ENCODE measurements around the gene ITGA4. TPM values are rescaled to one million over a fixed set of nuclear protein-coding genes. Genes with fewer than 3 reads are reported as not detected.

ITGA4 gene
- total RNA-seq, 2 donors from 2014 or later = 63.3 to 196 TPM

DNA sequence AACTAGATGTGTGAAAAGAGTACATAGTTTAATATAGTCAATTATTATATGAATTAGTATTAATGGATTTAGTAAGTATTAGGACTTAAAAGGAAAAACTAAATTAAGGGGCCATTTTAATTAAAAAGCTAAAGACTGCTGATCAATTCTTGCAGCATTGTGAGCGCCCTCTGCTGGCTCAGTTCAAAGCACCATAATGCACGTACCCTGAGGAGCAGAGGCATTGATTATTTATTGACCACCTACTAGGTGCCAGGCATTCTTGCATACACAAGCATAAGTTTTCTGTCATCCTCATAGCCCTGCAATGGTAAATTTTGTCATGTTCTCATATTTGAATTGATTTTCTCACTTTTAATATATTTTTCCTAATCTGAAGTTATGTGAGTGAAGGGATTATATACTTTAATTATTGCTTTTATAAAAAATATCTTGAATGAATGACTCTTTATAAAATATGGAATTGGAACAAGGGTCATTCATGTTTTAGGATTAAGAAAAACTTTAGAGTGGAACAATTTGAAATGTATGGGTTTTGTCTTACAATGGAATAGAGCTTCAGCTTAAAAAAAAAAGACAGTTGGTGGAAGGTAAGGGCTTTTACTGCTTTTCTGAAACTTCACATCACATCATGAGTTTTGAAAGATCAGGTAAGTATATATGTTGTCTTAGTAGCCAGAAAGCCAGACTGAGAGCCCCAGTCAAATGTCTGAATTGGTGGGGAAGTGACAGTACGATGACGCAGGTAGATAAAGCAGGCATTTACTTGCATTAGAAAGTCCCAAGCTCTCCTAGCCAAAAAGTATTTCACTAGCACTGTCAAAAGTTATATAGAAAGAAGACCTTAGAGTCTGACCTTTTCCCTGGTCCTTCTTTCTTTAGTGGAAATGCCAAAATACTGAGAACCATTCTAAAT is 9.7 kb downstream of the ITGA4 start:
- ATAC-seq (replicated peaks) = peak; percentile 29
- H3K4me1 Mint-ChIP-seq = peaks cover 57% of the 10 kb centered on the region
- no peaks in the 10 kb centered on the region for H3K9me3 Mint-ChIP-seq
- peak overlapping the region; percentile 86 for H3K27ac Mint-ChIP-seq
- no peaks in the 10 kb centered on the region for H3K27me3 Mint-ChIP-seq
- peak overlapping the region; percentile 45 for H3K4me3 Mint-ChIP-seq
- H3K36me3 Mint-ChIP-seq (ENCODE audit: low read depth) = peaks cover 72% of the 10 kb centered on the region

DNA sequence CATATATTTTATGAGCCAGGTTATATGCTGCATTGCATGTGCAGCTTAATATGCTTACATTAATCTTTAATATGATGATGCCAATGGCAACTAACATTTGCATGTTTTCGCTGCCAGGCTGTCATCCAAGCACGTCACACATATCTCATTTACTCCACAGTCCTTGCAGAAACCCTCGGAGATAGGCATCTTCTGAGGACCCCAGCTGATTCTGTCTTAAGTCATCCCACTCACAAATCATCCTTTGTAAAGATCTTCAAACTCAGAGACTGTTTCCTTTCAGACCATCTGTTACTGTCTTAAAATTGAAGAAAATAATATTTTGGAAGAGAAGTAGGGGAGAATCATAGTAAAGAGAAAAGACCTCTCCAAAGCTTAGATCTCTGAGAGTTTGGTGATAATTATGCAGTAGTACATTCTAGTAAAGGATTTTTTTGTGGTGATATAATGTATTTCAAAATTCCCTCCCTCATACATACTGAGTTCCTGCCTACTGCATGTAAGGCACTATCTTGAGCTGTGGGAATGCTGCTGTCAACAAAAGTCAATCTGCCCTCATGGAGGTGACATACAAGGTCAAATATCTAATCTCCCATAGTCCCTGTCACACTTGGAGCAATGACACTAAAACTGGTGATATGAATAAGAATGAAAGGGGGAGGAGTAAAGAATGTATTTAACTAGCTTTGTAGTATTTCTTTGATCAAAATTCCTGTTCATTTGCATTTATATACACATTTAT is 11.0 kb downstream of the ITGA4 start:
- Mint-ChIP-seq H3K4me1 (peaks cover 61% of the 10 kb centered on the region), H3K27me3 (no peaks in the 10 kb centered on the region), H3K9me3 (no peaks in the 10 kb centered on the region), H3K4me3 (peak overlapping the region; percentile 45), H3K27ac (peak overlapping the region; percentile 86), H3K36me3 (ENCODE audit: low read depth) (peaks cover 80% of the 10 kb centered on the region)
- peak; percentile 30 for ATAC-seq (replicated peaks)

DNA sequence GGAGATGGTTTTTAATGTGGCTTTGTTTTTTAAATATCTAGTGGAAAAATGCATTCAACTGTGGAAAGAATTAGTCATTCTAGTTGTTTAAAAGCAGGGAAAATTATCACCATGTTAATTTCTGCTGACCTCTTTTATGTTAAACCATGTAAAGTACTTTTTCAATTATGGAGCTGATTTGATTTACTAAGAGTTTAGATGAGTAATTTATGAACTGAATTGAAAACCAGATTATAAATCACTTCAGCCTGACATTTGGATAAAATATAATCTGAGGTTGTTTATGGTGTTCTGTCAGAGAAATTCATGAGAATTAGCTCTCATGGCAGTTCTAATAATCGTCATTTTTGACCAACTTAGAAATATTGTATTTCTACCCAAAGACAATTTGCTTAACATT is 11.6 kb downstream of the ITGA4 start:
- no peak for ATAC-seq (replicated peaks)
- Mint-ChIP-seq H3K27ac (peak overlapping the region; percentile 86), H3K4me1 (peaks cover 60% of the 10 kb centered on the region), H3K27me3 (no peaks in the 10 kb centered on the region), H3K36me3 (ENCODE audit: low read depth) (peaks cover 80% of the 10 kb centered on the region), H3K9me3 (no peaks in the 10 kb centered on the region), H3K4me3 (peak overlapping the region; percentile 45)

DNA sequence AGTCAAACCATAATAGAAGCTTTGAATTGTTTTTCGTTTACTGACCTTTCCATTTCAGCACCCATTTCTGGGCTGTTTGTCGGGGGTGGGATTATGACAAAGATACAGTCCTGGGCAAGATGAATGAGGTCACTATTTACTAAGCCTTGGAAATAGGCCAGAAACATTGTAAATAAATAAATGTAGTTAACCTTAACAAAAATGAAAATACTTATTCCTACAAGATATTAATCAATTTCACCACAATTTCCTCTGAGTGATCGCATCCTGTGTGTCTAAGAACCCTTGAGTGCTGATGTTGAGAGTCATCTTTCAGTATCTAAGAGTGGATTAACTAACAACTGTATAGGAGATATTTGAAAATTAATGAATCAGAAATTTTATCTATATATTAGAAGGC is 14.0 kb downstream of the ITGA4 start:
- Mint-ChIP-seq H3K27me3 (no peaks in the 10 kb centered on the region), H3K27ac (peak overlapping the region; percentile 93), H3K36me3 (ENCODE audit: low read depth) (peaks cover 83% of the 10 kb centered on the region), H3K4me3 (peak overlapping the region; percentile 75), H3K9me3 (no peaks in the 10 kb centered on the region), H3K4me1 (peaks cover 42% of the 10 kb centered on the region)
- ATAC-seq (replicated peaks) = peak; percentile 64

DNA sequence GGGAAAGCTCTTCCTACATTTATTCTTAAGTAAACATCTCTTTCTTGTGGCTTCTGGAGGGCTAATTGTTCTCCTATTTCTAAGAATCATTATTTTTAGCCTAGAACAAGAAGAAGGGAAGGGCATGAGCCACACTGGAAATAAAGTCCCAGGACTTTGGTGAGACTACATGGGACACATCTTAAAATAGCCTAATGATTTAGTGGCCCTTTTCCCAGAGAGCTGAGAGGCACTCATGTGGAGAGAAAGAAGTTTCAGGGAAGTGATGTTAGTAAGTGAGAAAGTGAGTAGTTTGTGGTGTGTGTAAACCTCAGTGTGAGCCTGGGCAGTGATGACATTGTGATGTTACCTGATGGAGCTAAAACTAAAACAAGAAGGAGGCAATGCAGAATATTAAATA is 14.6 kb downstream of the ITGA4 start:
- Mint-ChIP-seq H3K9me3 (no peaks in the 10 kb centered on the region), H3K27ac (peak overlapping the region; percentile 93), H3K27me3 (no peaks in the 10 kb centered on the region), H3K36me3 (ENCODE audit: low read depth) (peaks cover 88% of the 10 kb centered on the region), H3K4me1 (peaks cover 42% of the 10 kb centered on the region), H3K4me3 (peak overlapping the region; percentile 75)
- ATAC-seq (replicated peaks) = peak; percentile 89

DNA sequence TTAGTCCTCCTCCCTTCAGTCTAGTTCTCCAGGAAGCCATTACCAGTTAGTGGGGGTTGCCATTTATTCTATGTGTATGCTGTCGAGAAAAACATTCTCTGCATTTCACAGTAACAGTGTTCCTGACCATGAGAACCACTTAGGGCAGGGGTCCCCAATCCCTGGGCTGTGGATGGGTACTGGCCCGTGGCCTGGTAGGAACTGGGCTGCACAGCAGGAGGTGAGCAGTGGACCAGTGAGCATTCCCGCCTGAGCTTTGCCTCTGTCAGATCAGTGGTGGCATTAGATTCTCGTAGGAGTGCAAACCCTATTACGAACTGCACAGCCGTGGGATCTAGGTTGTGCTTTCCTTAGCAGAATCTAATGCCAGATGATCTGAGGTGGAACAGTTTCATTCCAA is 15.8 kb downstream of the ITGA4 start:
- peaks cover 96% of the 10 kb centered on the region for H3K36me3 Mint-ChIP-seq (ENCODE audit: low read depth)
- peak overlapping the region; percentile 93 for H3K27ac Mint-ChIP-seq
- peak overlapping the region; percentile 75 for H3K4me3 Mint-ChIP-seq
- H3K27me3 Mint-ChIP-seq = no peaks in the 10 kb centered on the region
- peaks cover 42% of the 10 kb centered on the region for H3K4me1 Mint-ChIP-seq
- no peaks in the 10 kb centered on the region for H3K9me3 Mint-ChIP-seq
- ATAC-seq (replicated peaks) = no peak

DNA sequence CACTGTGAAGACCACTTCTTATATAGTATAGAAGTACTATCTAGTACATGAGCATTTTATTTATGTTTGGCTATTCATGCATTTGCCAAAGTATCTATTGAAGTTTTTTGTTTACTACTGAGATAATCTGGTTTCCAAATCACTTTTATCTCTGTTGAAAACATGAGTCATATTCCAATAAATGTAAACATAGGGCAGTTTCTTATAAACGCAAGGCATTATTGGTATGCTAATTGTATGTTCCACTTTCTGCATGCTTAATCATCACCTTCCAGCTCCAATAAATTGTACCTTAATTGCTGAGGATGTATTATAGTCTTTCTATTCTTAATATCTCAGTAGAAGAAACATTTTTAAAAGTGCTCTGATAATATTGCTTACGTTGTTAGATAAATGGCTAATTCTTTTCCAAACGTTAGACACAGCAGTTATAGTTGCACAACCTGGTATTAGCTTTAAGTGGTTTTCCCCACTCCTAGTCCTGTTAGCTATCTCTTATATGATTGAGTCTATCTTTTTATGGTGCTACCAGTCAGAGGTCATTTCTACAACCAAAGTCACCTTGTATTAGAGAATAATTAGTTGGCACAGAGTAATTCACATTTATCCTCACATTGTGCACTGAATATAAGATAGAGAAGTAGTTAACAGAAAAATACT is 17.2 kb downstream of the ITGA4 start:
- Mint-ChIP-seq H3K27ac (peak overlapping the region; percentile 44), H3K9me3 (no peaks in the 10 kb centered on the region), H3K4me3 (no peak overlapping the region), H3K36me3 (ENCODE audit: low read depth) (peaks cover 96% of the 10 kb centered on the region), H3K4me1 (peaks cover 32% of the 10 kb centered on the region), H3K27me3 (no peaks in the 10 kb centered on the region)
- no peak for ATAC-seq (replicated peaks)

DNA sequence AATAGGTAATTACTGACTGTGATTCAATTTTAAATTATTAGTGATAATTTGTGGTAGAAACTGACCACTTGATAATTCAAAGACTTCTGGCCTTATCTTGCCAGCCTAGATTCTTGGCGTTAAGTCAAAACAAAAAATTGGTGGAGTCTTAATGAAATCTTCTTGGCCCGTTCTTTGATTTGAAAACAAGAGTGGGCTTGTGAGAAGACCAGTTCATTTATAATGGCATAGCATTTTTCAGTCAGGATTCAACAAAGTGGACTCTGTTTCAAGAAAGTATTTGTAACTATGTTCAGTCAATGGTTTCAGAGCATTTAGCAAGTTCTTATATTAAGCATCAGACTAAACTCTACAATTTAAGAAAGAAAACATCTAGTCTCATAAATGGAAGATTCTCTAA is 26.0 kb downstream of the ITGA4 start:
- H3K4me3 Mint-ChIP-seq = no peak overlapping the region
- H3K36me3 Mint-ChIP-seq (ENCODE audit: low read depth) = peaks cover 99% of the 10 kb centered on the region
- no peaks in the 10 kb centered on the region for H3K27me3 Mint-ChIP-seq
- ATAC-seq (replicated peaks) = no peak
- no peak overlapping the region for H3K27ac Mint-ChIP-seq
- peaks cover 10% of the 10 kb centered on the region for H3K4me1 Mint-ChIP-seq
- H3K9me3 Mint-ChIP-seq = no peaks in the 10 kb centered on the region

DNA sequence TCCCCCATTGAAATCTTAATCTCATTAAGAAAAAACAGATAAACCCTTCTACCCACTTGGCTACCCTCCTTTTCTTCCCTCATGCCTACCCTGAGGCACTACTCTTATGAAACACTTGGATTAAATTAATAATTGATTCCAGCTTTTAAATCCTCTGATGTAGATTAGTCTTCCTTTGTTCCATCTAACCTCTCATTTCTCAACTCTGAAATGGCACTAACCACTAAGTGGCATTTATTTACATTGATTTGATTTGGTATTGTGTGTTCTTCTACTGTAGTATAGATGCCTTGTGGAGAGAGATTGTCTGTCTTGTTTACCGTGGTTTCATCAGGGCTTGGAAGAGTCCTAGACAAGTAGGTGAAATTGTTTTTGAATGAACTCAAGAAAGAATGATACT is 26.7 kb downstream of the ITGA4 start:
- peaks cover 99% of the 10 kb centered on the region for H3K36me3 Mint-ChIP-seq (ENCODE audit: low read depth)
- H3K9me3 Mint-ChIP-seq = no peaks in the 10 kb centered on the region
- no peaks in the 10 kb centered on the region for H3K27me3 Mint-ChIP-seq
- H3K4me1 Mint-ChIP-seq = peaks cover 10% of the 10 kb centered on the region
- H3K27ac Mint-ChIP-seq = peak overlapping the region; percentile 18
- no peak for ATAC-seq (replicated peaks)
- no peak overlapping the region for H3K4me3 Mint-ChIP-seq

DNA sequence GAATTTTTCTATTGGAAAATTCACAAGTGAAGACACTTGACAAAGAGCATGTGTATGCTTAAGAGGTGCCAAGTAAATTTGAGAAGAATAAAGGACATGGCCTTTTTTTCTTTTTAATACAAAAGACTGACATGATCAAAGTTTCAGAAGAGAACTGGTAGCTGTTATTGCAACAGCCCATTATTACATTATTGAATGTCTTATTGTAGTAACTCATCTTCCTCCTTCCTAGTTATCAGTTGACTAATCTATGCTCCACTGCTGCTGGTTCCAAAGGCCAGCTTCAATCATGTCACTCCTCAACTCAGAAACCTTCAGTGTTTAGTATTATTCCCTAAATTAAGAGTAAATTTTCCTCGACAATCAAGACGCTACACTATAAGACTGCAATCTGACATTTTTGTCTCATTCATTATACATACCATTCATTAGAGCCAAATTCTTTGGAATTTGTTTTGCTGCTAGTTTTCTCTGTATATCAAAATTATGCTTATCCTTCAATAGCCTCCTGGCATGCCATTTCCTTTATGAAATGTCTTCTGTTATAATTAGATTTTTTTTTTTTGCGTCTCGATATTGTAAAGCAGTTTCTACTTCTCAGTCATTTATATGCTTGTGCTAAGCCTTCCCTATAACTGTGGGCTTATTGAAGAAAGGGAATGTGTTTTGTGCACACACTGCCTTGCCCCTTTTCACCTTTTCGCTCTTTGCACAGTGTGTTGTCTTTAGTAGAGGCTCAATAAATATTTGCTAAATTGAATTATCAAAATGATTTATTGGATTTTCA is 27.9 kb downstream of the ITGA4 start:
- no peak for ATAC-seq (replicated peaks)
- no peak overlapping the region for H3K4me3 Mint-ChIP-seq
- H3K9me3 Mint-ChIP-seq = no peaks in the 10 kb centered on the region
- H3K36me3 Mint-ChIP-seq (ENCODE audit: low read depth) = peaks cover 99% of the 10 kb centered on the region
- peak overlapping the region; percentile 18 for H3K27ac Mint-ChIP-seq
- H3K4me1 Mint-ChIP-seq = peaks cover 10% of the 10 kb centered on the region
- H3K27me3 Mint-ChIP-seq = no peaks in the 10 kb centered on the region

DNA sequence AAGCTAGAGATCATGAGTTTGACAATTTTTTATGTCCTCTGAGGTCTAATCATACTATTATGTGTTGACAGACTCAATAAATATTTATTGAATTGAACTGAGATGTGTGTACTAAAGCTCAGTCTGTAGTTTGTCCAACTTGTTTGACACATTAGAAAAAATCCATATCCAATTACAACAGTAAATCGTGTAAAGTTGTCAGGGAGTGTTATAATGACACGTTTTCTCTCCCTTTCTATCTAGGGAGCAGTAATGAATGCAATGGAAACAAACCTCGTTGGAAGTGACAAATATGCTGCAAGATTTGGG is 28.4 kb downstream of the ITGA4 start:
- ATAC-seq (replicated peaks) = no peak
- Mint-ChIP-seq H3K9me3 (no peaks in the 10 kb centered on the region), H3K36me3 (ENCODE audit: low read depth) (peaks cover 99% of the 10 kb centered on the region), H3K4me3 (no peak overlapping the region), H3K4me1 (peaks cover 10% of the 10 kb centered on the region), H3K27ac (peak overlapping the region; percentile 18), H3K27me3 (no peaks in the 10 kb centered on the region)

DNA sequence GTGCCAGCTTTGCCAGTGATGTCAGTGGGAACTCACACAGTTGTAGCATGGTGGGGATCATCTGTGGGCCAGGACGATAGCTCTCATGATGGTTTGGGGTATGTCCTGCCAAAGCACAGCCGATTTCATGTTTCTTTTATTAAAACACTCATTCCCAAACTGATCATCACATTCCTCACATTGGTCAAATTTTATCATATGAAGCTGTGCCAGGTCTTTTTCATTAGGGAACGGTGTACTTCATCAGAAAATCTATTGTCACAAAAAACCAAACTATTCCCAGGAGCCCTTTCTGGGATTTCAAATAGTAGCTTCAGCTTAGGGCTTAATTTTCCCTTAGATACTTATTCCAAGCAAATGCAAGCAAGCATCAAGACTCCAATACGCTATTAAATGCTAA is 42.0 kb downstream of the ITGA4 start:
- Mint-ChIP-seq H3K36me3 (ENCODE audit: low read depth) (peaks cover 44% of the 10 kb centered on the region), H3K27ac (no peak overlapping the region), H3K9me3 (no peaks in the 10 kb centered on the region), H3K27me3 (no peaks in the 10 kb centered on the region), H3K4me3 (no peak overlapping the region), H3K4me1 (no peaks in the 10 kb centered on the region)
- no peak for ATAC-seq (replicated peaks)

DNA sequence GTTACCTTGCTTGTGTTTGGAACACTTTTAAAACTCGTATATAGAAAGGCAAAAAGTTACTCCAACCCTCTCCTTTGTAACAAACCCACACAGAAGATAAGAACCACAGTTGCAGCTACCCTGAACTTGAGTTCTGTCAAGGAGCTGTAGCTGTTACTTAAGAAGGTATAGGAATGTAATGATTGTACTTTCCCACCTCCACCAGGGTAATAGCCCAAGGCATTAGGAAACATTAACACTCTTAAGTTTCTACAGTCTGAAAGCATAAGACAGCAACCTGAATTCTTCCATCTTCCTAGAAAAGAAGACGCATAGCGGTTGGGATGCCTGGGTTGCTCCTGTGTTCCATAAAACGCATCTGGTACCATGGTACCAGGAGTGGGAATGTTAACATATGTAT is 43.0 kb downstream of the ITGA4 start:
- Mint-ChIP-seq H3K4me1 (no peaks in the 10 kb centered on the region), H3K27ac (no peak overlapping the region), H3K27me3 (no peaks in the 10 kb centered on the region), H3K36me3 (ENCODE audit: low read depth) (peaks cover 44% of the 10 kb centered on the region), H3K4me3 (no peak overlapping the region), H3K9me3 (no peaks in the 10 kb centered on the region)
- ATAC-seq (replicated peaks) = no peak

DNA sequence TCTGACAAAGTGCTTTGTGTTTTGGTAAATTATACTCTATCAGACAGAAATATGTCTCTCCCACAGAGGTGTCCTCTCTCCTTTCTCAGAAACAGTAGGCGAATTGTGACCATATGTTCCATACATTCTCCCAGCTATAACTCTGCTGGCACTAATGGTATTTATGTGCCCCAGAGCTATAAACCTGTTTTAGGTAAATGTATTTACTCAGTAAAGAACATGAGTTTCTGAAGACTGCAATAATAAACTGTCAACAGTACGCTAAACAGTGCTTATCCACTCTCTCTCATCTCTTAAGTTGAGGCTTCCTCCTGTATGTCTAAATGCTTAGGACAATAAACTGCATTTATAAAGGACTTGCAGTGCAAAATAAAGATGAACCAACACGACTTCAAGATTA is 58.5 kb downstream of the ITGA4 start:
- Mint-ChIP-seq H3K27me3 (no peaks in the 10 kb centered on the region), H3K27ac (peak overlapping the region; percentile 62), H3K4me3 (no peak overlapping the region), H3K9me3 (no peaks in the 10 kb centered on the region), H3K36me3 (ENCODE audit: low read depth) (peaks cover 84% of the 10 kb centered on the region), H3K4me1 (peaks cover 16% of the 10 kb centered on the region)
- no peak for ATAC-seq (replicated peaks)

Data from activated T-helper 17 cell treated with anti-CD3 and anti-CD28 coated beads, Interleukin-2, amount 50 U/mL, for 72 hours (primary cell).